ENCODE results near the gene SLX9.

DNA sequence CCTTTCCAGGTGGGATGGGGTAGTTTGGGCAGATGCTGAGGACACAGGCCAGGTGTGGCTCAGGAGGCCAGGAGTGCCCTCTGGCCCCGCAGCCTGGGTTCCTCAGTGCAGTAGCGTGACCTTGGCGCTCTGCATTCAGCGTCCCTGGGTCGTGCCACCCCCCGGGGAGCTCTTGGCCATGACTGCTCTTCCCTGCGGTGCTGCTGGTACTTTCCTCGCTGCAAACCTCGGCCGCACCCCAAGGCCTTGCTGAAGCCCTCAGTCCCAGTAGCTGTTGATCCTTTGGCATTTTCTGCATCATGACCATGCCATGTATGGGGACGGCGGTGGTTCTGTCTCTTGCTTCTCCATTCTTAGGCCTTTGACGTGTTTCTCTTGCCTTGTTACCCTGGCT lies 13.8 kb downstream of the SLX9 start:
- TF ChIP-seq EZH2phosphoT487 (IDR thresholded peaks at IDR 0.05; ENCODE audit: insufficient read depth, low read depth) (no peak), EZH2 (IDR thresholded peaks at IDR 0.05; ENCODE audit: insufficient read depth, poor library complexity, severe bottlenecking) (no peak)

Measured in GM23248 (cell line).